ENCODE measurements around the gene CRIP2. TPM values are rescaled to one million over a fixed set of nuclear protein-coding genes. Genes with fewer than 3 reads are reported as not detected.

Gene CRIP2
- total and polyA plus RNA-seq, 8 donors = 12.9 to 223 (median 28.9) TPM

- FAIRE-seq (no peak), ATAC-seq (no peak), DNase-seq (peak in 1 of 6 donors; percentile 62)
- H3K4me3 ChIP-seq = peak overlapping the region in 3 of 4 donors; percentile 7 to 43 (median 14)
- peak overlapping the region in 3 of 4 donors; percentile 15 to 41 (median 22) for H3K27ac ChIP-seq
- intact Hi-C loops (cut with DNase I) = loop anchor here in 2 of 3 donors (5.0 kb wide), 1 partner anchor 115 kb away; no protein-coding TSS in a partner anchor
- TF ChIP-seq CTCF (IDR thresholded peaks at IDR 0.05) = no peak
- no peaks in the 10 kb centered on the region for H3K9me3 ChIP-seq
- H3K36me3 ChIP-seq = no peaks in the 10 kb centered on the region
- H3K4me1 ChIP-seq = peaks cover 7 to 41% (median 10%) of the 10 kb centered on the region in 3 donors
- 3 to 5% methylated on average over 33 to 45 of the region's 45 CpGs for WGBS, 2 donors
- peaks cover 0 to 11% (median 0%) of the 10 kb centered on the region in 4 donors for H3K27me3 ChIP-seq
These were observed 12.4 kb downstream of the CRIP2 start for GRCh38 chr14:105486974-105487448.

- H3K4me1 ChIP-seq = peaks cover 2 to 35% (median 6%) of the 10 kb centered on the region in 3 donors
- intact Hi-C loops (cut with DNase I) = loop anchor here in 2 of 3 donors (5.0 kb wide), 1 partner anchor 115 kb away; no protein-coding TSS in a partner anchor
These were observed 12.9 kb downstream of the CRIP2 start for GRCh38 chr14:105487449-105487985.

GRCh38 chr14:105487986-105488777 is 13.6 kb downstream of the CRIP2 start:
- H3K4me1 ChIP-seq = peaks cover 0 to 29% (median 4%) of the 10 kb centered on the region in 3 donors
- H3K27ac ChIP-seq = no peak overlapping the region
- TF ChIP-seq CTCF (IDR thresholded peaks at IDR 0.05) = no peak
- 65 to 71% methylated on average over 26 of the region's 26 CpGs for WGBS, 2 donors
- H3K9me3 ChIP-seq = no peaks in the 10 kb centered on the region
- DNase-seq (peak in 4 of 6 donors; percentile 37 to 74 (median 50)), FAIRE-seq (no peak), ATAC-seq (no peak)
- peaks cover 0 to 11% (median 0%) of the 10 kb centered on the region in 4 donors for H3K27me3 ChIP-seq
- H3K4me3 ChIP-seq = peak overlapping the region in 2 of 4 donors; percentile 14 to 43
- H3K36me3 ChIP-seq = no peaks in the 10 kb centered on the region
- intact Hi-C loops (cut with DNase I) = loop anchor here in 2 of 3 donors (5.0 kb wide), 1 partner anchor 116 kb away; no protein-coding TSS in a partner anchor

More at GRCh38 chr14:105487449-105487985, 12.9 kb downstream of the CRIP2 start:
- 5 to 6% methylated on average over 21 to 48 of the region's 48 CpGs for WGBS, 2 donors
- Histone ChIP-seq H3K4me3 (peak overlapping the region in 3 of 4 donors; percentile 7 to 43 (median 14)), H3K9me3 (no peaks in the 10 kb centered on the region), H3K36me3 (no peaks in the 10 kb centered on the region), H3K27me3 (peaks cover 0 to 11% (median 0%) of the 10 kb centered on the region in 4 donors), H3K27ac (peak overlapping the region in 3 of 4 donors; percentile 15 to 41 (median 22))
- FAIRE-seq (no peak), ATAC-seq (no peak), DNase-seq (peak in 2 of 6 donors; percentile 38 to 57)
- TF ChIP-seq CTCF (IDR thresholded peaks at IDR 0.05) = no peak

GRCh38 chr14:105488781-105489541 is 14.3 kb downstream of the CRIP2 start:
- DNase-seq = peak in 5 of 6 donors; percentile 29 to 87 (median 35)

More at GRCh38 chr14:105488781-105489541, 14.3 kb downstream of the CRIP2 start:
- no peak for TF ChIP-seq CTCF (IDR thresholded peaks at IDR 0.05)
- H3K9me3 ChIP-seq = no peaks in the 10 kb centered on the region
- H3K36me3 ChIP-seq = no peaks in the 10 kb centered on the region
- peak overlapping the region in 1 of 4 donors; percentile 54 for H3K4me3 ChIP-seq
- H3K27ac ChIP-seq = peak overlapping the region in 3 of 4 donors; percentile 92 to 98 (median 95)
- intact Hi-C loops (cut with DNase I) = loop anchor here in 2 of 3 donors (5.0 kb wide), 1 partner anchor 117 kb away; no protein-coding TSS in a partner anchor
- 66 to 71% methylated on average over 17 to 20 of the region's 20 CpGs for WGBS, 2 donors
- peaks cover 0 to 11% (median 0%) of the 10 kb centered on the region in 4 donors for H3K27me3 ChIP-seq
- H3K4me1 ChIP-seq = peaks cover 0 to 27% (median 4%) of the 10 kb centered on the region in 3 donors
- no peak for ATAC-seq
- FAIRE-seq = no peak

Measured in pancreas (tissue), 10 donors.